ENCODE measurements around the gene EVA1C.
"Not testable (repeated sequence)": the region's sequence is repeated elsewhere in the genome, so short reads cannot be mapped to it uniquely, and the experiment has no call there.

Gene EVA1C

DNA sequence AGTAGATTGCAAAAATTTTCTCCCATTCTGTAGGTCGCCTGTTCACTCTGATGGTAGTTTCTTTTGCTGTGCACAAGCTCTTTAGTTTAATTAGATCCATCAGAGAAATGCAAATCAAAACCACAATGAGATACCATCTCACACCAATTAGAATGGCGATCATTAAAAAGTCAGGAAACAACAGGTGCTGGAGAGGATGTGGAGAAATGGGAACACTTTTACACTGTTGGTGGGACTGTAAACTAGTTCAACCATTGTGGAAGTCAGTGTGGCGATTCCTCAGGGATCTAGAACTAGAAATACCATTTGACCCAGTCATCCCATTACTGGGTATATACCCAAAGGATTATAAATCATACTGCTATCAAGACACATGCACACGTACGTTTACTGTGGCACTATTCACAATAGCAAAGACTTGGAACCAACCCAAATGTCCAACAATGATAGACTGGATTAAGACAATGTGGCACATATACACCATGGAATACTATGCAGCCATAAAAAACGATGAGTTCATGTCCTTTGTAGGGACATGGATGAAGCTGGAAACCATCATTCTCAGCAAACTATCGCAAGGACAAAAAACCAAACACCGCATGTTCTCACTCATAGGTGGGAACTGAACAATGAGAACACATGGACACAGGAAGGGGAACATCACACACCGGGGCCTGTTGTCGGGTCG, 21.8 kb upstream of the EVA1C start:
- DNase-seq, result not testable (repeated sequence)

DNA sequence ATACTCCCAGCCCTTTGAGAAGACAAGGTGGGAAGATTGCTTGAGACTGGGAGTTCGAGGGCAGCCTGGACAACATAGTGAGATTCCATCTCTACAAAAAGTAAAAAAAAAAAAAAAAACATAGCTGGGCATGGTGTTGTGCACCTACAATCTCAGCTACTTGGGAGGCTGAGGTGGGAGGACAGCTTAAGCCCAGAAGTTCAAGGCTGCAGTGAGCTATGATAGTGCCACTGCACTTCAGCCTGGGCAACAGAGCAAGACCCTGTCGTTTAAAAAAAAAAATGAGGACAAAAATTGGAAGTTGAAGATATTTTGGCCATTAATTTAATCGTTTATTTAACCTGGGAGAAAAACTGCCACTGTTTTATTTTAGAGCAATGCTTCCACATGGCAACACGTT, 20.8 kb upstream of the EVA1C start:
- DNase-seq, result no peak

DNA sequence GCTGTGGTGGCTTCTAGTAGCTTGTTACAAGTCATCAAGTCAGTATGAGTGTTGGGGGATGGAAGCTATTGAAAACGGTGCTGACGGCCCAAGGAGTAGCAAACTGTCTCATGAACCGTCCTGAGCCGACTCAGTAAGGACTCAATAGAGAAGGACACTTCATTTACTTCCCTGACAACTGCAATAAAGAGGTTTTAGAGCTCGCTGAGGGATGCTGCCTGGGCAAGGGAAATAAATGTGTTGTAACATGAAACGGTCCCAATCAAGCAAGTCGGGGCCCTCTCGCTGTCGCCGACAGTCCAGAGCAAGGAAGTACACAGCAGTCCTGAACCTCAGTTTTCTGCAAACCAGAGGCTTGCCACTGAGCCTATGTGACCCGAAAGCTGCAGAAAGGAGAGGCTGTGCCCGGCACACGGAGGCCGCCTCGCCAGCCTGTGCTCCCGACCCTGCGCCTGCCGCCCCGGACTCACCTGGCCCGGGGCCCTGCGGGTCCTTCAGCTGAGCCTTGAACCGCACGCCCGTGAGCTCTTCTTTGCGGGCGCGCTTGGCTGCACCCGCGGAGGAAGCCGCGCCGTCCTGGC, 20.1 kb upstream of the EVA1C start:
- DNase-seq, result peak in 1 of 2 experiments; percentile 47

DNA sequence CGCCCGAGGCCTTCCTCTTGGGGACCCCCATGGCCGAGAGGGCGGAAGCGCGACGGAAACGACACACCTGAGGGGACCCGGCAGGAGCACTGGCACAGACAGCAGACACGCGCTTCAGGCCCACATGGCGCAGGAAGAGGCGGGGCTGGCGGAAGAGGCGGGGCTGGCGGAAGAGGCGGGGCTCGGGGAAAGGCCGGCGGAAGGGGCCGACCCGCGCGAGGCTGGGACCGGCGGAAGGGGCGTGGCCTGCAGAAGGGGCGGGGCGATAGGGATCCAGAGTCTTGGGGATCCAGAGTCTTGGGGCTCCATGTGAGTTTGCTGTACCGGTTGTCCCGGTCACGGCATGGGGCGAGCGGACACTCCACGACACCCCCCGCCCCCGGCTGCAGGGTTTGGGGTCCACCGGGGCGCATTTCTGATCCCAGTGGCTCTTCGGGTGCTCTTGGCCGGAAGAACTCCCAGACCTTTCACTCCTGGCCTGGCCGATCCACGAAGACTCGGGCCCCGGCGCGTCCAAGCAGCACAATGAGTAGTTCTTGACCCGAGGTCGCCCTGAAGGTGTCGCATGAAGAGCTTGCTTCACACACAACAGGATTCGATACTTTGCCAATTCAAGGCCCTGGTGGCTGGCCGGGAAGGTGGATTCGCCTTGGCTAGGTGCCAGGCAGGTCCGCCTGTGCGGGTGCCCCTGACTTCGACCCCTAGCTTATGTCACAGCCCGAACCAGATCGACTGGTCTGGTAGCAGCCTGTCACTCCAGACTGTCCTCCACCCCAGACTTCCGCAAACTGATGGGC, 19.4 kb upstream of the EVA1C start, which contains the start of gene URB1:
URB1 (minus strand) TSS at position 133 of the 797 bp plus-strand sequence; CDS start at position 31, 102 bp downstream.
- peak; percentile 81 to 84 for DNase-seq

DNA sequence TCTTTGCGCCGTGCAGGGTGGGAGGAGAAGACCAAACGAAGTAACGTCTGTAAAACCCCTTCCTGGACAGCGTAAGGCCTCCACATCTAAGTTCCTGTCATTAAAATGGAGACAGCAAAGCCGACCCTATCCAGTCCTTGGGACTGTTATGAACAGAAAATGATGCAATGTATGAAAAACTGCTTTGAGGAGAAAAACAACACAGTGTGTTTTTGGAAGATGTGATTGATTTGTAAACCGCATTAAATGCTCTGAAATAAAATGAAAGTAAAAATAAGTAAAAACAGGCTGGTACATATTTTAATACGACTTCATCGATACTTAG, 18.9 kb upstream of the EVA1C start:
- DNase-seq, result no peak

DNA sequence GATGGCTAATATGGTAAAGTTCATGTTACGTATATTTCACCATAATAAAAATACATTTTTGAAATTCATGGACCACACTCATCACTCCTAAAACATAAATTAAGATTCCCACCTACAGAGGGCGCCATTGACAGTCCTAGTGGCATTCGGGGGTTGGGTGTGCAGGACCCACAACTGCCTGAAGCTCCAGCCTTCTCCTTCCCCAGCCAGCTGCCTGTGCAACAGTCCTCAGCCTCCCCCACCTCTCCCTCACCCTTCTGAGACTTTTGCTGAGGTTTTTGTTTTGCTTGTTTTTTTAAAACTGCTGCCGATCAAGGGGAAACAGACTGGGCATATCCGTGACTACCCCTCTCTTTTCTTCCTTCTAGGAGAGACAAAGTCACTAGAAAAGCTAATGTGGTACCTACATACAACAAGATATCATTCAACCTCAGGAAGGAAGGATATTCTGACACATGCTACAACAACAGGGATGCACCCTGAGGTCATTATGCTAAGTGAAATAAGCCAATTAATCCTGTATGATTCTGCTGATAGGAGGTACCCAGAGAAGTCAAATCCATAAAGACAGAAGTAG, 9.2 kb upstream of the EVA1C start:
- peak; percentile 55 to 80 for DNase-seq

DNA sequence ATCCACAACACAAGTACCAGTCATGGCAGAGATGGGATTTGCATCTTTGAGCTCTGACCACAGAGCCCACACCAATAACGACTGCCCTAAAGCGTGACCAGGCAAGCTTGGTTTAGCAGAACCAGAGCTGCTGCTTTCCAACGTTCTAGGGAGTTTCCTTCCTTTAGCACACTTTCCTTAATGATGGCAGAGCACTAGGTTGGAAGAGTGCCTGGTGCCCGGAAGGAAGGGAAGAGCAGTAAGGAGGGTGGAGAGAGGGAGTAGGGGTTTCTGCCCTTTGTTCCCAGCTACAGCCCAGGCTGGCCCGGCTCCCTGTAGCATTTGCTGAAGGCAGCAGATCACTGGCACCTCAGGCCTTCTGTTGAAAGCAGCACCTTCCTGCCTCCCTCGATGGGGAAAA, 6.1 kb upstream of the EVA1C start:
- DNase-seq, result no peak

DNA sequence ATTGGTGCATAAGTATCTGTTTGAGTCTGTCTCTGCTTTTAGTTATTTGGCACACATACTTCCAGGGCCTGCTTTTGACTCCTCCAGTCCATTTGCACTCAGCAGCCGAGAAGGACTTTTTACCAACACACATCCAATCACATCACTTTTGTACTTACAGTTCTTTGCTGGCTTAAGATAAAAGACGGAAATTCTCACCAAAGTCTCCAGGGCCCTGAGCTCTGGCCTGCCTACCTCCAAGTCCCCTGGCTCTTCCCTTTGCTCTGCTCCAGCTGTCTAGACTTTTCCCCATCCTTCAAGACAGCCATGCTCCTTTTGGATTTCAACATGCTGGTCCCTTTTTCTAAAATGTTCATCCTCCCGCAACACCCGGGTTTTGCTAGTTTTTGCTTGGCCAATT, 2.2 kb upstream of the EVA1C start:
- peak in 1 of 2 experiments; percentile 26 for DNase-seq

DNA sequence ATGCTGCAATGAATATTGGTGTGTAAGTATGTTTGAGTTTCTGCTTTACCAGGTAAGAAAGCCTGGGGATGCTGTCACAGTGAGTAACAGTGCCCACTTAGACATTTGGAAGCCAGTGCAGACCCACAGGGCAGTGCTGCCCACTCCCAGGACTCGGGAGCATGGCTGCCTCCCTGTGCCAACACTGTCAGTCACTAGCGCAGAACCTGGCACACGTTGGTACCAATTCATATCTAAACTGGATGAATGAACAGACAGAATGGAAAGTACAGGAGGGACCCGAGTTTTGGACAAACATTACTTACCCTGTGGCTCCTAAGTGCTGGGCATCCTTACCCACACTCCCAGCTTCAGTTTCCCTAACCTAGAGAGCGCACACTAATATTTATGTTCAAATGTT, 1.6 kb upstream of the EVA1C start:
- DNase-seq, result no peak

DNA sequence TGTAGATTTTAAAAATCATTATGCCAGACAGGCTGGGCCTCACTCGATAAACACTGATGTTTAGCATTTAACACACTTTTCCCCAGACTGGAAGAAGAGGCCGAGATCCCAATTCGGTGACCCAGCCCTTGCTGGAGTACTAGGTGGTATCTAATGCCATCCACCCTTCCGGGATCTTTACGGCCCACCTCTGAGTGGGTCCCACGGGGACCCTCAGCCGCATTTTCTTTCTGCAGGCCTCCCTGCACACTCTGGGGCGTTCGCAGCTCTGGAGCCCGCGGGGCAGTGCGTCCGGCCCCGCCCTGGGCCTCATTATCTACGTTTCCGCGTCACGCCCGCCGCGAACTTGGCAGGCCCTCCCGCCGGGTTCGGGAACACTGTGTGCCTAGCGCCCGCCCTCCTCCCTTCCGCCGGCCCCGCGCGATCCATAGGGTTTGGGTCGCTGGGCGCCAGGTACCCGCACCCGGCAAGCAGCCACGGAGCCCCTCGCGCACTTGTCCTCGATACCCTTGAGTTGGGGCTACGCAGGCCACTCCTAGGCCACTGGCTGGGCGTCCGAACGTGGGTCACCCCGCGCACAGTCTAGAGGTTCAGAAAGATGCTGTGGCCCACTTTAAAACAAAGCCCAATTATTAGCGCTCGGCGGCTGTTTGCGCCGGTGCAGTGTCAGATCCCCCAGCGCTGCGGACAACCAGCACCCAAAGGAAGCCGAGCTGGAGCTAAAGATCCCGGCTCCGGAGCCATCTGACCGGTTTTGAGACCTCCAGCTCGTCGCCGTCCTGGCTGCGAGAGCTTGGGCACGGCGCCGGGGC, 950 bp upstream of the EVA1C start:
- peak; percentile 11 to 42 for DNase-seq

DNA sequence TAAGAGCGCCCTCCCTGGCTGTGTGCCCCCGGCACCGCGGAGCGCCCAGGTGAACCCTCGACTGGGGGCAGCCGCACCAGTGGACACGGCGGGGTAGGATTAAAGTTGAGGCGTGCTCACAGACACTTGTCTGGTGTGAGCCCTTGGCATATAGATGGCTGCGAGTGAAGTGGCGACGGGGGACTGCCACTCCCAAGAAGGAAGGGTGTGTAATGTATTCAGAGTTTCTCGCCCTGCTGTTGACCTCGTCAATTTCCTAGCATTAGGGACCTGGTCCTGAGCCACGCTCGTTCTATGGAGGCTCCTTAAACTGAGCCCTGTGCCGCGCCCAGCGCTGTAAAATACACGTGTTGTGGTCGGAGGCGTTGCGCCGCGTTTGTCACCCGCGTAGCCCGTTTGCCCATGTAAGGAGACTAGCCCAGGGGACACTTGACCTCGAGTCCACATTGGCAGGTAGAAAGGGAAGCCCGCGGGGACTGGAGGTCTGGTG, 554 bp downstream of the EVA1C start:
- peak in 1 of 2 experiments; percentile 78 for DNase-seq

DNA sequence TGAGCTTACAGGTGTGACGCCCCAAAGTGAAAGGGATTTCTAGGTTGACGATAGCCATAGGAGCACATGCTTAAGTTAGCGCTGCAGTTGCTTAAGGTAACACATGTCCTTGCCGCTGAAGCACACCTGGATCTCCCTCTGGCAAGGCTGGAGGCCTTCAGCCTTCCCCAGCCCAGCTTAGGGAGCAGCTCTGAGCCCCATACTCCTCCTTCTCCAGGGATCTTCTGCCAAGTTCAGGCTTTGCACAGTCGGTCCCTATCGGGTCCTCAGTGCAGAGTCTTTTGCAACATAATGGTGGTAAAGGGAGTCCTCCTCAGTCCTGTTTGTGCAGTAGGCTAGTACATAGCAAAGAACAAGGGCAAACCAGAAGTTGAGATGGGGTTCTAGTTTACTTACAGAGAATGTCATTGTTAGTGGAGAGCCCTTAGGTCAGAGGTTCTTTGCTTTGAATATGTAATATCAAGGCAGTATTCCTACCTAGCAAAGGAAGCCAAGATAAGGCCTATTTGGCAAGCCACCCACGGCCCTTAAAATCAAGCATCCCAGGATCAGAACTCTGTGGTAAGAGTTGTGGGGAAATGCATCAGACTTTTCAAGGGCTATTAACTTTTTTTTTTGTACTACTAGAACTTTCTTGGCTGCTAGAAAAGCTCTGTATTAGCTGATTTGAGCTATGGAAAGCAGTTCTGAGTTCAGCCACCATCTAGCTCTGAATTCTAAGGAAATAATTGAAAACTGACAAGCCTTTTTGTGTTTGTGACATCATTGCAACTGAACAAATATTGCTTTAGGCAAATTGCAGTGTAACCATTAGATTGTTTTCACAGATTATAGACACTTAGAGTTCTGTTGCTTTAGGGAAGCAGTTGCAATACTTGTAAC, 1.4 kb downstream of the EVA1C start:
- DNase-seq, result peak in 1 of 2 experiments; percentile 25

DNA sequence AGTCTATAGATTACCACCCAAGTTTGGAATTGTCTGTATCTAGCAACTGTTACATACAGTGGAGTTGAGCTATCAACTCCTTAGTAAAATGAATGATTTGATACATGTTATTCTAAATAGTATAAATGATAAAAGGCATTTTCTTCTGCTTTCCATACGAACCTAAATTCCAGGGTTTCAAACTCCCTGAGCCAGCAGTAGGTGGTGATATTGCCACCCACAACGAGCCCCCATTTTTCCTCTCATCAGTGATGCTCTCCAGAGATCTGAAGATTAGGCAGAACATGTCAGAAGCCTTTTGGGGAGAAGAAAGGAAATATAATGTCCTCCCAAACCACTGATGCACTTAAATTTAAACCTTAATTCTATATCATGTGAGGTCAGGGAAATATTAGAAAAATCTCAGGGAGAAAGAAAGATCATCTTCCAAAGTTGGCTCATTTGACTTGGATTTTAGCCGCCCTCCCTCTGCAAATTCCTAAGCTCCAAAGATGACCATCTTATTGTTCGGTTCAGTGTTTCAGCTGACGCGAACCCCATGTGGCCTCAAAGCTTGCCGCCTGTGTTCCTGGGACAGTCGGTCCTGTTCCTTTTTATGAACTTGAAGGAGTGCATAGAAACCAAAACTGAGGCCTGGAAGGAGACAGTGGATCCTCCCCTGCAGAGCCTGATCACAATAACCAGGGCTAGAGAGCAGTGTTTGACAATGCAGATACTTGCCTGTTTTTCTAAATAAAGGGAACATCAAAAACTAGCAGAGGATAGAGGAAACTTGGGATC, 2.3 kb downstream of the EVA1C start:
- peak in 1 of 2 experiments; percentile 17 for DNase-seq

DNA sequence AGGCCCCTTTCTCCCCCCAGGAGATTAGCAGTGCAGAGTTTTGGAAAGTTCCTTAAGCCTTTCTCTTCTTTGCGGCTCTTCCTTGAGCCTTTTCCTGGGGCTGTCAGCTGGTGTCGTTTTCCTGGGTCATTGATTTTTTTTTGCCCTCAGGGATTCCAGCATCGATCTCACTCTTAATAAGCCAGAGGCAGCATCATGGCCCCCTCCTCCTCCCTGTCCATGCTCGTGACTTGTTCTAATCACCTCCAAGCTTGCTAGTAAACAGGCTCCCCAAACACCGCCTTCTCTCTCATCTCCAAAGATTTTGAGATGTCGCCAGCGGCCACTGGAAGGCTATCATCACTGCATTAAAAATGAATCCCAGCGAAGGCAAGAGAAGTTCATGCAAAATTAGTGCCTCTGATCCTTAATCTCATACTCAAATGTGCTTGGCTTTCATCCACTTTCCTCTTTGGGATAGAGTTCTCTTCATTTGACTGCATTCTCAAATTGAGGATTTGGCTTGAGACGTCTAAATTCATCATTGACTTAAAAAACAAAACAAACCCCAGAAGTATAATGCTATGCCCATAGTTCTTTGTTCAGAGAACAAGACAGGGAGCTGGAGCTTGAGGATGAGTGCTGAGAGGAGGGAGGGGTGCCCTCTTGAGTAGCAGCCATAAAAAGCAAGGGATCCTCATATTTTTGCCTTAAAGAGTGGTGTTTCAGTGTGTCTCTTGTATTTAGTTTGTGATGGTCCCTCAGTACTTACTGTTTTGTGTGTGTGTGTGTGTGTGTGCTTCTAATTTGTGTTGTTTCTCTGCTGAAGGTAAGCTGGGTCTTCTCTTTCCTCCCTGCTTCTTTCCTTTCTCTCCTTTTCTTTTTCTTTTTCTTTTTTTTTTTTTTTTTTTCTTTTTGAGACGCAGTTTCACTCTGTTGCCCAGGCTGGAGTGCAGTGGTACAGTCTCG, 3.2 kb downstream of the EVA1C start:
- no peak for DNase-seq

DNA sequence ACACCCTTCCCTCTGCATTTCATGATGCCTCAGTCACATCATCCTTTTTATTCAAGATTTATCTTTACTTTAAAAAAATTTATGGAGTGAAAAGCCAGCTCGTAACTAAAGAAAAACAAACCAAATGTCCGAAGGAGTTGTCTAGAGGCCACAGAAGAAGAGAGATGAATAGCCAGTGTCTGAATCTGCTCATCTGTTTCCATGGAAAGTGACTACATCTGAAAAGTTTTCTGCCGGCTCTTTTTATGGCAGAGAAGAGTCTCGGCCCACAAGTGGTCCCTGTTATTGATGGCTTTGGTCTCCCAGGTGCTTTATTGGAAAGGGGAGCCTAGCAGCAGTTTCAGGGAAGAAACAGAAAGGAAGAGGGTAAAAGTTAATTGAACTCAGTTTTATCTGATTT, 5.6 kb downstream of the EVA1C start:
- DNase-seq, result no peak

DNA sequence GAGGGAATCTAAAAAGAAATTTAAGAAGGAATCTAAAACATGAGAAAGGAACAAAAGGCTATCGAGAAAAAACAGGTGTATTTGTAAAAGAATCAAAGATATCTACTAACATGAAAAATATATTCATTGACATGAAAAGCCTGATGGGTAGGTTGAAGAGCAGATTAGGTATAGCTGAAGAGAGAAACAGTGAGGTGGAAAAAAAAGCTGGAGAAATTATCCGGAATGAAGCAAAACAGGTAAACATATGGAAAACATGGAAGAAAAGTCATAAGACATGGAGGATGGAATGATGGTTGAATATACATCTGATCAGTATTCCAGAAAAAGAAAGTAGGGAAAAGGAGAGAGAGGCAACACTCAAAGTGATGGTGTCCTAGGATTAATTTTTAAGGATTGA, 9.6 kb downstream of the EVA1C start:
- no peak for DNase-seq

DNA sequence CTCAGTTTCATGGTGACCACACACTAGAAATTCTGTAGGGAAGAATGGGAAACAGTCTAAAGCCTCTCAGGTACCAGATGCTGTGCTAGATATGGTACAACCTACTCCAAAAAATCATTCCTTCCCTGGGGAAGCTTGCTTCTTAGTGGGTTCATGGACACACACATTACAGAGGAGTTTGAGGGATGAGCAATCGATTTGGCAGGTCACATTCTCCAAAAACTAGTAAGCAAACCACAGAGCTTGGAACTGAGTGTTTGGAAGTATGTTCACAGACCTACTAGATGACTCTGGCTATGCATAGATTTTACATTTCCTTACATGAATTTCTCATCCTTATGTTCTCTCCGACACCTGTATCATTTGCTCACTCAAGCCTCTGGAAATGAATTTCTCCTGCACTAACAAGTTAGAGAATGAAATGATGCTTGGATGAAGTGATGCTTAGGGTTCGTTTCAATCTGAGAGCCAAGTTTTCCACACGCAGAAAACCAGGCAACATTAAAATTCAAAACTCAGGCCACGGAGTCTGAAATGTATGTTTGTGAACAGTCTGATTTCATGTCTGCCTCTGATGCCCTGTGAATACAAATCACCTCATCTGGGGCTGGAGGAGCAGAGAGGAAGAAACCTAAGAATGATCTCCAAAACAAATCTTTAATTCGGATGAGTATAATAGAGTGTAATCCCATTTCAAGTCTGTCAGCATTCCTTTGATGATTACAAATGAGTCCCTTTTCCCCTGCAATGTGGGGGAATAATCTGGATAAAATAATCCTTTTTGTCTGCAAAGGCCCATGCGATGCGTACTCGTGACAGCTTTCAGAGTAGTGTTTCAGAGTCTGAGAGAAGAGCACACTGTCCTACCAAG, 11.0 kb downstream of the EVA1C start:
- DNase-seq, result no peak

DNA sequence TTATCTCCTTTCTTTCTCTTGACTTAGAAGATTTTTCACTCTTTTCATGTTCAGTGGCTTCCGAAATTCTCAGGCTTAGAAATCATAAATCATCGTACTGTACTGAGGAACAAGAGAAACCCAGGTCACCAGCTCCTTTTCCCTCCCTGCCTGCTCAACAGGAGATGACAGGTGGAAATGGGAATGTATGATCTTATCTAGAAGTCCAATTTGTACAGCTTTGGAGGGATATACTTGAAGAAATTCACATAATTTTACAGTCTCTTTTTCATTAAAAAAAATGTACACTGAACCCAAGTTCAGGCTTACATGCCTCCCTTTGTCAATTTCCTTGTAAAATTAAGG, 11.7 kb downstream of the EVA1C start:
- no peak for DNase-seq

DNA sequence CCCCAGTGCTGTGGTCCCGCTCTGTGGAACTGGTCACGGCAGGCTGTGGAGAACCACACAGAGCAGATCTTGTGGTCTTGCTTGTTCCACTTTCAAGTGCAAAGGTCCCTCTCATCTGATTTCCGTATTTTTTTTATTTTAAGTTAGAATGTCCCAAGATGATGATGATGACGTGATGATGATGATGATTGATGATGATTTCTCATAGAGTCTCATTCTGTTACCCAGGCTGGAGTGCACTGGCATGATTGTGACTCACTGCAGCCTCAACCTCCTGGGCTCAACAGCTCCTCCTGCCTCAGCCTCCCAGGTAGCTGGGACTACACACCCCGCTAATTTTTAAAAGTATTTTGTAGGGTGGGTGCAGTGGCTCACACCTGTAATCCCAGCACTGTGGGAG, 12.2 kb downstream of the EVA1C start:
- DNase-seq, result no peak

Measured in NCI-H524 (cell line).